ENCODE measurements around the gene ZNF654.
"Not testable (repeated sequence)": the region's sequence is repeated elsewhere in the genome, so short reads cannot be mapped to it uniquely, and the experiment has no call there.

ZNF654 gene

DNA sequence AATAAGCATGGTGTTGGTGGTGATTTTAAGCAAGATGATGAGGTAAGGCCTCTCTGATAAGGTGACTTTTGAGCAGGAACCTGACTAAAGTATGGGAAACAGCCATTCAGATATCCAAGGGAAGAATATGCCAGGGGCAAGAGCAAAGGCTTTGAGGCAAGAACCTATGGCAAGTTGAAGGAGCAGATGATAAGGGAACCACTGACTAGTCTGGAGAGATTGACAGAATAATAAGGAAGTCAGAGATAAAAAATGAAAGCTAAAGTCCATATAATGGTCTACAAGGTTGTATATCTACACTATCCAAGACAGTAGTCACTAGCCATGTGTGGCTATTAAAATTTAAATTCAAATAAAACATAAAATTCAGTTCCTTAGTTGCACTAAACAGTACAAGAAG is 88.2 kb downstream of the ZNF654 start:
- no peak for DNase-seq

DNA sequence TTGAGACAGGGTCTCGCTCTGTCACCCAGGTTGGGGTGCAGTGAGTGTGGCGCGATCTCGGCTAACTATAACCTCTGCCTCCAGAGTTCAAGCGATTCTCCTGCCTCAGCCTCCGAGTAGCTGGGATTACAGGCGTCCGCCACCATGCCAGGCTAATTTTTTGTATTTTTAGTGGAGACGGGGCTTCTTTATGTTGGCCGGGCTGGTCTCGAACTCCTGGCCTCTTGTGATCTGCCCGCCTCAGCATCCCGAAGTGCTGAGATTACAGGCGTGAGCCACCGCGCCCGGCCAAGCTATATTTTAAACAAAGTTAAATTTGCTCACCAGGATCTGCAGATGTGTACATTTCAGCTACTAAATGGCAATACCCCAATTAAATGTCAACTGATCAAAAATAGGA is 89.6 kb downstream of the ZNF654 start:
- no peak for DNase-seq

DNA sequence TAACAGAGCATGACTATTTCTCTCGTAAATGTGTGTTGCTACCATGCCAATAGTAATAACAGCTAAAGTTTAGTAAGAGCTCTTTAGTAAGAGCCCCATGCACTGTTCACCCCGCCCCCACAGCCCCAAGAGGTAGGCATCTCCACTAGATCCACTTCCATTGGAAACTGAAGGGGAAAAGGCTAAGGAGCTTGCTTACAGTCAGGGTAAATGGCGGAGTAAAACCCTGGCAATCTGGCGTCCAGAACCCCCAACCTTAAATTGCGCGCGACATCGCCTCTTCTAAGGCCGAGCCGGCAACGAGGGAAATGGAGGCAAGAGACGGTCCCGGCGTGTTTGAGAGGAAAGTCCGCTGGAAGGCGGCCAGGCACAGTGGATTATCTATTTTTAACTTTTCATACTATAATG is 90.0 kb downstream of the ZNF654 start:
- no peak for DNase-seq

DNA sequence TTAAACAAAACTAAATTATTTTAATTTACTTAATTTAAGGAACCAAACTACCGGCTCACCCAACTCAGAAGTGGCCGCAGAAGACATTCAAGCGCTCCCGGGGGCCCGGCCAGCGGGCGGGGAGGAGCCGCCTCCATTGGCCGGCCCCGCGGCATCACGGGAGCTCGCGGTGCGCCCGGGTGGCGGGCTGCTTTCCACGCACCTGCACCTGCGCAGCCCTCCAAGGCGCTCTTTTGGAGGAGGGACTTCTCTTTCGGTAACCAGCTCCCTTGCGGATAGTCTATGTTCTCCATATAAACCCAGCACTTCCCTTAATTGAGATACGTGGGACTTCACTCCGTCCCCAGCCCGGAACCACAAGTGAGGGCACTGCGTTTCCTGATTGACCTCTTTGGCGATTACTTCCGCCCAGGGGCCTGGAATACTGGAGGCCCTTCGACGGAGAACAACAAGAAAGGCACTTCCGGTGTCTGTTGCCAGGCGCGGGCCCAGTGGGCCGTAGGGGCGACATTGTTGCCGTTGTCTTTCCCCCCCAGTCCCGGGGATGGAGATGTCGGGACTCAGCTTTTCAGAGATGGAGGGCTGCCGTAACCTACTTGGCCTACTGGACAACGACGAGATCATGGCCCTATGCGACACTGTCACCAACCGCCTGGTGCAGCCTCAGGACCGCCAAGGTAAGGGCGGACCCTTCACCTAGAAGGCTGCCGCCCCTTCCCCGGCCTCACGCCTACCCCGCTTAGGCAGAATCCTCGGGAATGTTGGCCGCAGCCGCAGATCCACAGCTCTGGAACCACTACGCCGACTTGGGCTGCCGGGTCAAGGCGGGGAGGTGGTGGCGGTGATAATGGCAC is 90.7 kb downstream of the ZNF654 start, which contains the start of gene C3orf38:
Gene C3orf38 (plus strand): TSS at position 451 of the 854 bp plus-strand sequence. CDS start 94 bp downstream, at position 545.
- DNase-seq: peak; percentile 93

DNA sequence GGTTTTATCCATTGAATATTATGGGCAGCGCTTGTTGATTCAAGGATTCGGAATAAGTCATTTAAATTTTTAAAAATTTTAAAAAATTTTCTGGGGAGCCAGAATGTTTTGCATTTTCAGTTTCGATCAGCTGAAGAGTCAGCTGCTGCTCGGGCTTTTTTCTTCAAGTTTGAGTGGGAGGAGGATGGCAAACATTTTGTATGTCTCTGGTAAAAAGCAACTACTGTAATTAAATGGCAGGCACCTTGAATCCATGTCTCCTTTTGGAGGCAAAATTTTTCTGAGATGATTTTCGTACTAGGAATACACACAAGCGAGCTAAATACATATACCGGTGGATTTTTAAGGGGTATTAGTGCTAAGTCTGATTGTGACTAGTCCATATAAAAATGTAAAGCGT is 91.3 kb downstream of the ZNF654 start:
- no peak for DNase-seq

DNA sequence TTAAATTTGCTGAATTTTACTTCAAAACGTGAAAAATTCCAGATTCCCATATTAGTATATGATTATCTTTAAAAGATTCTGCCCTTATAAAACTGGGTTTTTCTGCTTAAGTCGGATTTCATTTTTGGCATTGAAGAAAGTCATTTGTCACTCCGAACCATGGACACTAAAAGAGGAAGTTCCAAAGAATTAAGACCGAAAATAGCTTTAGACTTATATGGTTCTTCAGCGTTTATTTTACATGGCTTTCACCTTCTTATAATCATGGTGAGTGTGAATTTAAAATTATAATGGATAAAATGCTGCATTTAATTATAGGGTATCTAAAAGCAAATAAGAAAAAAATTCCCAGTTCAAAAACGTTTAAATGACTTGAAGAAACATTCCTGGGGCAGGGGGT is 91.8 kb downstream of the ZNF654 start:
- no peak for DNase-seq

DNA sequence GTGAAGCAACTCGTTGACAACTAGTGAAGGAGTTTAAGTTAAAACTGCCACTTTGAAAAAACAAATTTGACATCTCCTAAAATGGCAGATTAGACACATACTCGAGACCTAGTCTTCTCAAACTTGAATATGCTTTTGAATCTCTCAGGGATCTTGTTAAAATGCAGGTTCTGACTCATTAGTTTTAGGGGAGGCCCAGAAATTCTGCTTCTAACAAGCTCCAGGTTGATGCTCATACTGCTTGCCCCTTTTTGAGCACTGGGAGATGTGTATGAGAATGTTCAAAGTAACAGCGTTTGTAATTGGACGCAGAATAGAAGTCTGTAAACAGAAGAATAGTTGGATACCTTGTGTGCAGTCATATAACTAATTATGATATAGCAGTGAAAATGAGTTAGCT is 92.3 kb downstream of the ZNF654 start:
- peak; percentile 20 for DNase-seq

DNA sequence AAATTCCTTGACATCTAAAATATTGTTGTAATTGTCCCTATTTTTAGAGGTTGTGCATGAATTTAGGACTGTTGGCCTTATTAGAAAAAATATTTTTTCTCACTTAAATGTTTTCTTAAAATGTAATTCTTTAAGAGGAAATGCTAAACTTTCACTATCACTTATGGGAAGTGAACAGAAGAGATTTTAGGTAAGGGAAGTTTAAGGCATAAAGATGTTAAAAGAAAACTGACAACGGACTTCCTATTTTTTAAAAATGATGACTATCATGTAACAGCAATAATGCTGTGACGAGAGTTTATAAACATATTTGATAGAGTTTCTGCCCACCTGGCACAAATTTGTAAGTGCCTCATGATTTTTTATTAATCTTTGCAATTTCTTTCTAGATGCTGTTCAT is 93.8 kb downstream of the ZNF654 start:
- DNase-seq: no peak

DNA sequence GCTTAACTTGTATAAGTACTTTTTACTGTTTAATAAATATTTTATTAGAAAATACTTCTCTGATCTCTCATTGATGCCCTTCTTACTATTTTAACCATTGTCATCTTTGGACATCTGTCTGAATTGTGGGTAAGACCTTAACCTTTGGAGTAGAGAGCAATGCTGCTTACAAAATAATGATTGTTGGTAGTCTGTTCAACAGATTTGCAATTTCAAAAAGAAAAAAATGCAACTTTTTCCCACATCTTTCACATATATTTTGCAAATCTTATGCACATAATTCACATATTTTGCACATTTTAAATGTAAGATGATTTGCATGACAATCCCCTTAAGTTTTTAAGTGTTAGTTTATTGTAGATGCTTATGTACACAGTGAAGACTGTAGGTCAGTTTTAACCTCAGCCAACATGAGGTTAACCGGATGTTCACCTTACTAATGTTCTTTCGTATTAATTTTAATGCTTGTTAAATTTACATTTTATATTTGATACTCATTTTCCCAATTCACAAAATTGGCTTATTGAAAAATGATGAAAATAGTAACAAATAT is 107.4 kb downstream of the ZNF654 start:
- no peak for DNase-seq

DNA sequence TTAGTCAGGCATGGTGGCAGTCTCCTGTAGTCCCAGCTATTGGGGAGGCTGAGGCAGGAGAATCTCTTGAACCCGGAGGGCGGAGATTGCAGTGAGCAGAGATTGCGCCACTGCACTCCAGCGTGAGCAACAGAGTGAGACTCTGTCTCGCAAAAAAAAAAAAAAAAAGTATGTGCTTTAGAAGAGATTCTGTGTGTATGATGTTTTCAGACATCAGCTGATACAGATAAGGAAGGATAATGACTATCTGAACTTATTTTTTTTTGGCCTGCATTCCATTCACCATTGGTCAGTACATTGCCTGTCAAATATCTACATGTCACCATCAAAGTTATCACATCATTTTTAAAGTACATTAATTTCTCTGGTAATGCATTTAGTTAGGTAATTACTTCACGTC is 108.1 kb downstream of the ZNF654 start:
- DNase-seq: no peak

DNA sequence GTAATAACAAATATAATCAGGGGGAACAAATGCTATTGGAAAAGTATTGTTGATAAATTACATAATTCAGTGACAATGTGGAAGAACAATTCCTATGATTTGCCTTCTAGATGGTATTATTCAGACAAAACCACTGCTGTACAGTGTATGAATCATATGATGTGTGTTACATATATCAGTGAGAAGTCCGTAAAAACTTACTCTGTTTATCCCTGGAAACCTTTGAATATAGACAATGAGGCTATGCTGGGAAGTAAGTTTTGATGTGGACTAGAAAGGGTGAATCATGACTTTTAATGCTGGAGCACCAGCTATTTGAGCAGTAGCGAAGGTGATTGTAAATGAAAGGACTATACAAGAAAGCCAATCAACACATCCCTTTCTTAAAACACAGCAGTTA is 108.6 kb downstream of the ZNF654 start:
- no peak for DNase-seq

DNA sequence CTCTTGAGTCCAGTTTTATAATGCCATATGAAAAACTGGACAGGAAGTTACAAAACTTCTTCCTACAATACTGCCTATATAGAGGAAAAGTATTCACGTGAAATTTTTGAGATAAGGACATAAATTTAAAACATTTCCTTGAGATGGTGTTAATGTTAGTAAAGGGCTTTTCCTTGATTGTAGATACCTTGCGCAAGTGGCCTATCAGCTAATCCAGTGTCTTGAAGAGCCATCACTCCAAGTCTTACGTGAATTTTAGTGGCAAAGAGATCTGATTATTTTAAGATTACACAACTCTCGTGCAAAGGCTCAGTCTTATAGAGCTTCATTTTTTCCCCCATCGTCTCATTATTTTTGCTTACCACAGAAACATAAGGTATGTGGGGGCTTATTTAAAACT is 109.1 kb downstream of the ZNF654 start:
- DNase-seq: no peak

DNA sequence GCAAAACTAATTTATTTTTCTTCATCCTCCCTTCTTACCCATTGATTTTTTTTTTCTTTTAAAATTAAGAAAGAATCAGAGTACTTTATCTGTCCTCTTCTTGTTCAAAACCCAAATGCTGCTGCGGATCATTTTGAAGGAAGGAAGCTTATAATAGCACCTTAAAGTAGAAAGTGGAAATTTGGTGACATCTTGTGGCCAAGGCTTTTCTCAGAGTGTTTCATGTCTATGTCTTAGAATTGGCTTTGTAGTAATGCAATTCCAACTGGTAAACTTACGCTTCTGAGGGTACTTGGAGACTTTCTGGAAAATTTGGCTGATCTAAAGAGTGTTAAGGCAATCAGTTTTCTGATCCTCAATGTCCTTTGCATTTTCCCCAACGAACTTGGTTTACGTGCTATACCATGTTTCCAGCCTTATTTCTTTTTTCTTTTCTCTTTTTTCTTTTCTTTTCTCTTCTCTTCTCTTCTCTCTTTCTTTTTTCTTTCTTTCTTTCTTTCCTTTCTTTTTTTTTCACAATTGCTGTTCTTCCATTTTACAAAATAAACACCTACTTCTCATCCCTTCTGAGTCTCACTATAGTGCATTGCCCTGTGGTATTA is 121.4 kb downstream of the ZNF654 start:
- peak; percentile 53 for DNase-seq

DNA sequence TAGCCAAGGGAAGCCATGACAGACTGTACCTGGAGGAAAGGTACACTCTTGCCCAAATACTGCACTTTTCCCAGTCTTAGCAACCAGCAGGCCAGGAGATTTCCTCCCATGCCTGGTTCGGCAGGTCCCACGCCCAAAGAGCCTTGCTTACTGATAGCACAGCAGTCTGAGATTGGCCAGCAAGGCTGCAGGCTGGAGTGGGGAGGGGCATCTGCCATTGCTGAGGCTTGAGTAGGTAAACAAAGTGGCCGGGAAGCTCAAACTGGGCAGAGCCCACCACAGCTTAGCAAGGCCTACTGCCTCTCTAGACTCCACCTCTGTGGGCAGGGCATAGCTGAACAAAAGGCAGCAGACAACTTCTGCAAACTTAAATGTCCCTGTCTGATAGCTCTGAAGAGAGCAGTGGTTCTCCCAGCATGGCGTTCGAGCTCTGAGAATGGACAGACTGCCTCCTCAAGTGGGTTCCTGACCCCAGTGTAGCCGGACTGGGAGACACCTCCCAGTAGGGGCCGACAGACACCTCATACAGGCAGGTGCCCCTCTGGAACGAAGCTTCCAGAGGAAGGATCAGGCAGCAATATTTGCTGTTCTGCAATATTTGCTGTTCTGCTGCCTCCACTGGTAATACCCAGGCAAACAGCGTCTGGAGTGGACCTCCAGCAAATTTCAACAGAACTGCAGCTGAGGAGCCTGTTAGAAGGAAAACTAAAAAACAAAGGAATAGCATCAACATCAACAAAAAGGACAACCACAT is 123.3 kb downstream of the ZNF654 start:
- not testable (repeated sequence) for DNase-seq

DNA sequence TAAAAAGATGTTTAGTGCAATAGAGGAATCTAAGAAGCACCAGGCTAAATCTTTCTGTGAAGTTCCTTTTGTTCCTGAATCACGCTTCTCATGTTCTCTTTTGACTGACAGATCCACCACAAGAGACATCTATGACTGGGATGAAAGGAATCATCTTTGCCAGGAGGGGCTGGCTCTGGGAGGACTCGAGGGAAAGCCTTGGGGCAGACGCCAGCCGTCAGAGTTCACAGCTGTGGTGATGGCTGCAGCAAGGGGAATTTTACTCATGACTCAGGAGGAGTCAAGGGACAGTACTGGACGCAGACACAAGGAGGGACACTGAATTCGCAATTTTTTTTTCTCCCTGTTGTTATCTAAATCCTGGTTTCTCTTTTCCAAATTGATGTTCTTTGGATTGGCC is 129.4 kb downstream of the ZNF654 start:
- DNase-seq: peak; percentile 28

DNA sequence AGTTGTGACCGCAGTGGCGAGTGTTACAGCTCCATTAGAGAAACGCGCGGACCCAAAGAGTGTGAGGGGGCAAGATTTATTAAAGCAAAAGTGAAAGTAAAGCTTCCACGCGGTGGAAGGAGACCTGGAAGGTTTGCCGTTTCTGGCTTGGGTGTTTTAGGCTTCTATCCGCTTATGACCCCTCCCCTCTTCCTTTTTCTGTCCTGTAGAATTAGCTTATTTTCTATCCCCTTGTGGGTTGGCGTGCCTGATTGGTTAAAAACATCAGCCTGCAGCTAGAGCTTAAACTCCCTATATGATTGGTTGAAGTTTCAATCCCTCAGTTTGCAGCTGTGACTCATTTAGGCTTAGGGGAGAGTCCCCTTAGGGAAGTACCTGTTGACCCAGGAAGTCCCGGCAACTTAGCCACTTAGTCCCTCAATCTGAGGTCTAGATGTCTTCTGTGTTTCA is 130.3 kb downstream of the ZNF654 start:
- peak; percentile 2 for DNase-seq

DNA sequence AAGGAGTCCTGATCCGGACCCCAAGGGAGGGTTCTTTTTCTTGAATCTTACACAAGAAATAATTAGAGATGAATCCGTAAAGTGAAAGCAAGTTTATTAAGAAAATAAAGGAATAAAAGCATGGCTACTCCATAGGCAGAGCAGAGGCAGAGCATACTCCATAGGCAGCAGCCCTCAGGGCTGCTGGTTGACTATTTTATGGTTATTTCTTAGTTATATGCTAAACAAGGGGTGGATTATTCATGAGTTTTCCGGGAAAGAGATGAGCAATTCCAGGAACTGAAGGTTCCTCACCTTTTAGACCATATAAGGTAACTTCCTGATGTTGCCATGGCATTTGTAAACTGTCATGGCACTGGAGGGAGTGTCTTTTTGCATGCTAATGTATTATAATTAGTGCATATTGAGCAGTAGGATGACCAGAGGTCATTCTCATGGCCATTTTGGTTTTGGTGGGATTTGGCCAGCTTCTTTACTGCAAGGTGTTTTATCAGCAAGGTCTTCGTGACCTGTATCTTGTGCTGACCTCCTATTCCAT is 132.9 kb downstream of the ZNF654 start:
- DNase-seq: no peak

DNA sequence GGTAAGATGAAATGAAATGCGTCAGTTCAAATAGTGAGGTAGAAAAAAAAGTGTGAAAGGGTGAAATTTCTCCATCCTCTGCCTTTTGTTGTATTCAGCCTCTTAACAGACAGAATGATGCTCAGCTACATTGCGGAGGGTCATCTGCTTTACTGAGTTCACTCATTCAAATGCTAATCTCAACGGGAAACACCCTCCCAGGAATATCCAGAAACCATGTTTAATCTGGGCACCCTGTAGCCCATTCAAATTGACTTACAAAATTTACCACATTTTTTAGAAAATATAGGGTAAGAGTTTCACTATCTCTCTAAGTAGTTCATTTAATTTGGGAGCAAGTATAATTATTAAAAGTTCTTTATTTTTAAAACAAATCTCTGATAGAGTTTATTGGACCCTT is 133.6 kb downstream of the ZNF654 start:
- no peak for DNase-seq

Data from EL (cell line).